22Rv1 (cell line): ENCODE data around the gene CCSER1.

Experiments
- ZFX ChIP-seq: fragments of 450-650 bp; IDR thresholded peaks from 2 replicates; pipeline ENCODE4 v1.6.1; 2017; ENCODE audit warnings: antibody characterized with exemption, borderline replicate concordance
- TF ChIP-seq, protein P1 (sequence below): fragments of 450-650 bp; IDR thresholded peaks from 2 replicates; pipeline ENCODE4 v1.5.1; 2017; ENCODE audit warnings: mild to moderate bottlenecking

DNA sequence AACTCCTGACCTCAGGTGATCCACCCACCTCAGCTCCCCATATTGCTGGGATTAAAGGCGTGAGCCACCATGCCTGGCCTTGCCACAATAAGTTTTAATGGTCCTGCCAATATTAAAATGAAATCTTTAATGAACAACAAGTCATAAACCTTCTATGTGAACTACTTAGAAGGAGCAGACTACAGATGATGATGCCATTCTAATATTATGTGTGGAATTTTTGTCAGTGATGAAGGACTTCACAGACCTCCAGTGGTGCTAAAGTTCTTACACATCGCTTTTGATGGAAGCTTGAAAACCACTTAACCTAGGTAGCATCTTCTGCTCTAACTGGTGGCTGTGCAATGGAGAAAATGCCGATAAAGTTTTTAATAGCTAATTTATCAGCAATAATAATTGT is 331.4 kb downstream of the CCSER1 start:
- TF ChIP-seq, protein P1, sequence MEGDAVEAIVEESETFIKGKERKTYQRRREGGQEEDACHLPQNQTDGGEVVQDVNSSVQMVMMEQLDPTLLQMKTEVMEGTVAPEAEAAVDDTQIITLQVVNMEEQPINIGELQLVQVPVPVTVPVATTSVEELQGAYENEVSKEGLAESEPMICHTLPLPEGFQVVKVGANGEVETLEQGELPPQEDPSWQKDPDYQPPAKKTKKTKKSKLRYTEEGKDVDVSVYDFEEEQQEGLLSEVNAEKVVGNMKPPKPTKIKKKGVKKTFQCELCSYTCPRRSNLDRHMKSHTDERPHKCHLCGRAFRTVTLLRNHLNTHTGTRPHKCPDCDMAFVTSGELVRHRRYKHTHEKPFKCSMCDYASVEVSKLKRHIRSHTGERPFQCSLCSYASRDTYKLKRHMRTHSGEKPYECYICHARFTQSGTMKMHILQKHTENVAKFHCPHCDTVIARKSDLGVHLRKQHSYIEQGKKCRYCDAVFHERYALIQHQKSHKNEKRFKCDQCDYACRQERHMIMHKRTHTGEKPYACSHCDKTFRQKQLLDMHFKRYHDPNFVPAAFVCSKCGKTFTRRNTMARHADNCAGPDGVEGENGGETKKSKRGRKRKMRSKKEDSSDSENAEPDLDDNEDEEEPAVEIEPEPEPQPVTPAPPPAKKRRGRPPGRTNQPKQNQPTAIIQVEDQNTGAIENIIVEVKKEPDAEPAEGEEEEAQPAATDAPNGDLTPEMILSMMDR, result no peak
- no peak for TF ChIP-seq ZFX
